ENCODE data around the gene APOBEC4. TPM values are rescaled to one million over a fixed set of nuclear protein-coding genes. Genes with fewer than 3 reads are reported as not detected.
"Not testable (repeated sequence)": the region's sequence is repeated elsewhere in the genome, so short reads cannot be mapped to it uniquely, and the experiment has no call there.

Gene APOBEC4, protein sequence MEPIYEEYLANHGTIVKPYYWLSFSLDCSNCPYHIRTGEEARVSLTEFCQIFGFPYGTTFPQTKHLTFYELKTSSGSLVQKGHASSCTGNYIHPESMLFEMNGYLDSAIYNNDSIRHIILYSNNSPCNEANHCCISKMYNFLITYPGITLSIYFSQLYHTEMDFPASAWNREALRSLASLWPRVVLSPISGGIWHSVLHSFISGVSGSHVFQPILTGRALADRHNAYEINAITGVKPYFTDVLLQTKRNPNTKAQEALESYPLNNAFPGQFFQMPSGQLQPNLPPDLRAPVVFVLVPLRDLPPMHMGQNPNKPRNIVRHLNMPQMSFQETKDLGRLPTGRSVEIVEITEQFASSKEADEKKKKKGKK
- polyA plus RNA-seq (ENCODE audit: insufficient read length) = not detected

DNA sequence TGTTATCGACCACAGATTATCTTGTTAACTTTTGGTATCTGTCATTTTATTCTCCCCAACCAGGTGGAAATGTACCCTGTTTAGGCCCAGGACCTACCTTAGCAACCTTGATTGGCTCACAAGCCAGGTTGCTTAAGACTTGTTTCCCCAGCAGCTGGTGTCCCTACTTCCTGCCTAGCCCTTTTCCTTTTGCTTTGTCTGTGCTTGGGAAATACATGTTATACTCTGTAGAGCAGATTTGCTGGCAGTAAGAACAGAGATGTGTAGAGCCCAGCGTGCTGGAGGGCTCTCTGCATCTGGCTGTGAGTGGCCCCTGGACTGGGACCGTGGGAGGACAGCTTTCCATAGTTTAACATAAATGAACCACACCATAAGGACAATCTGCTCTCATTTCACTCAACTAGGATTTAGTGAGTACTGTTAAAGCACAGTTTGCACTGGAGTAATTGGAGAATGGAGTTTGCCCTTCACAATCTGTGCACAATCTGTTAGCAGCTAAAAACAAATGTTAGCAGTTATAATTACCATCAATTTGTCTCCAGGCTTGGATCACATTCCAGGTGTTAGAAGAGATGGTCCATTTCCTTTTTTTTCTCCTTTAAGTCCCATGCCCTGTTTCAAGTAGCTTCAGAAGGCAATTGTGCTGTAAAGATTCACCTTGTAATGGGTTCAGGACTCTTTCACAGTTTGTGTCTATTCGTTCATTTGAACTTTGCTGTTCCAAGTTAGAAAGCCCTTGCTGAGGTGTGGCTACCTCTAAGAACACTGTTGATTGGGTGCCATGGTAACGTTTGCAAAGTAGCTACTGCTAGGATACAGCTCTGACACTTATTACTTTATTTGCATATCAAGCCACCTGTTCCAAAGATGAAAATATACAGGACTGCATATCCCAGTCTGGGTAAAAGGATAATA is at the start of gene APOBEC4:
Gene APOBEC4, minus strand, starts transcription at position 770 of the 915 bp plus-strand sequence. CDS start 4,535 bp downstream, outside the sequence.
- no peak for DNase-seq (ENCODE audit: low read depth)

- no peak for DNase-seq (ENCODE audit: low read depth)
Measured at GRCh38 chr1:183702813-183703198, 49.7 kb upstream of the APOBEC4 start.

- no peak for DNase-seq (ENCODE audit: low read depth)
Measured at GRCh38 chr1:183702087-183702812, 49.1 kb upstream of the APOBEC4 start.

DNA sequence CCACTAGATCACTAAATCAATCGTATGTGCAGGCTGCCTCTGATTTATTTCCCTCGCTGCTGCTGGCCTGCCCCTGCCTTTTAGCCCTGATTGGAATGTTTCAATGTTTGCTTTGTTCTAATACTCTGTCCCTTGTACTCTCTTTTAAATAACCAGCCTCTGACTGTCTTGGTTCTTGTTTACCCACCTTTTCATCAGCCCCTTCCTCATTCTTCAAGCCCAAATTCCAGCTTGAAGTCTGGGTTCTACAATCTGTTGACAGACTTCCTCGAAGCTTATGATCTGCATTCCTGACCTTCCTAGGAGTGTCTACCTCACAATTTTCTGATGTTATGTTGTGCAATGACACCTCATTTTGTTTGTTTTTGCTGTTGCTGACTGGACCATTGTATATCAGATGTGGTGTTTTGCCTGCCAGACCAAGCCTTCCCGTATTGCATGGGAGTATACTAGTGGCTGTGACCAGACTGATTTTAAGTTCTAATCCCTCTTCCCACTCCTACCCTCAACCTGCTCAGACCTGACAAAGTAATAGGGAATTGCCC is 46.6 kb upstream of the APOBEC4 start:
- no peak for DNase-seq (ENCODE audit: low read depth)

- no peak for DNase-seq (ENCODE audit: low read depth)
Measured at GRCh38 chr1:183697814-183698590, 44.9 kb upstream of the APOBEC4 start.

GRCh38 chr1:183696981-183697380 is 43.9 kb upstream of the APOBEC4 start:
- DNase-seq (ENCODE audit: low read depth) = no peak

GRCh38 chr1:183694755-183695154 is 41.6 kb upstream of the APOBEC4 start:
- no peak for DNase-seq (ENCODE audit: low read depth)

DNA sequence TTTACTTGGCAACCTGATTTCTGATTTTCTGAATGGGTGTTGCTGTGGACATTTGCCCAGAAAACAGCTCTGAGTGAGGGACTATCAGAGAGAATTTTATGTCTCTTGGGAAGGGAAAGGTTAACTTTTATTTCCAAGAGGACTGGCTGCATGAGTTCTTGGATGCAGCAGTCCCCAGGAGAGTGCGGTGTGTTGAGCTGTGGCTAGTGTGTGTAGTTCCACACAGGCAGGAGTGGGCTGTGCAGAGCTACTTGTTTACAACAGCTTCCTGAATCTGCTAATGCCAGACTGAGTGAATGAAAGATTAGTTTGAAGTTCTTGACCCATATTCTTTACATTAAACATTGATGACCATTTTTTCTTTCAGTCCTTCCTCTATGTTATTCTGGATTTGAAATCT is 41.0 kb upstream of the APOBEC4 start:
- no peak for DNase-seq (ENCODE audit: low read depth)

DNA sequence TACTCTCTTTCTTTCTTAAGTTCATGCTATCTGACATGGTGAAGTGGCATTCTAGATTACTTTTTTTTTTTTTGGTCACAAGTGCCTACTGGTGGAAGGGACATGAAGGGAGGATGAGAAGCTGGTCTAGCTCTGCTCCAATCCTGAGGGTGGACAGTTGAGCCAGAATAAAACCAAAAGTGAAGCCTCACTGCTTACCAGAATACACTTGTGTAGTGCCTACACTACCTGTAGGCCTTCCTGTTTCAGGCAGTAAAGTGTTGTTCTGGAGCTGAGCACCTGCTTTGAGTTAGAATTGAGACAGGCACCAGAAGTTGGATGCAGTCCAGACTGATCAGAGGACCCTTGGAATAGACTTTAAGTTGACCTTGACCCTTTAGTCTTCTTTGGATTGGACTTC is 40.4 kb upstream of the APOBEC4 start:
- DNase-seq (ENCODE audit: low read depth) = no peak

DNA sequence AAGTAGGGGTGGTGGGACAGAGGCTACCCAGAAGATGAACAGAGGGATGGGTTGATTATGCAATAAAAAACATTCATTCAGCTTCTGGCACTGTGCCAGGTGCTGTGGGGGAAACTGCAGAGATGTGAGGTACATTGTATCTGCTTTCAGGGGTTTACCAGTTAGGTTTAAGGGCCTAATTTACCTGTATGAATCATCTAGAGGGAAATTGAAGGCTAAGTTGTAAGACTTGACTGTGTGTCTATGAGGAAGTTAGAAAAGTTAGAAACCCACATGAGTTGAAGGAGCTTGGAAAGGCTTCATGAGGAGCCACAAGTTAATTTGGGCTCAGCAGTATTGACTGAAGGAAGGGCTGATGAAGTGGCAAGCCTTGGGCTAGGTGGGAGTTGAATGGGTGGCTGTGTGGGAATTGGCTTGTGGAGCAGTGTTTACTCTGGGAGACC is 36.7 kb upstream of the APOBEC4 start:
- no peak for DNase-seq (ENCODE audit: low read depth)

DNA sequence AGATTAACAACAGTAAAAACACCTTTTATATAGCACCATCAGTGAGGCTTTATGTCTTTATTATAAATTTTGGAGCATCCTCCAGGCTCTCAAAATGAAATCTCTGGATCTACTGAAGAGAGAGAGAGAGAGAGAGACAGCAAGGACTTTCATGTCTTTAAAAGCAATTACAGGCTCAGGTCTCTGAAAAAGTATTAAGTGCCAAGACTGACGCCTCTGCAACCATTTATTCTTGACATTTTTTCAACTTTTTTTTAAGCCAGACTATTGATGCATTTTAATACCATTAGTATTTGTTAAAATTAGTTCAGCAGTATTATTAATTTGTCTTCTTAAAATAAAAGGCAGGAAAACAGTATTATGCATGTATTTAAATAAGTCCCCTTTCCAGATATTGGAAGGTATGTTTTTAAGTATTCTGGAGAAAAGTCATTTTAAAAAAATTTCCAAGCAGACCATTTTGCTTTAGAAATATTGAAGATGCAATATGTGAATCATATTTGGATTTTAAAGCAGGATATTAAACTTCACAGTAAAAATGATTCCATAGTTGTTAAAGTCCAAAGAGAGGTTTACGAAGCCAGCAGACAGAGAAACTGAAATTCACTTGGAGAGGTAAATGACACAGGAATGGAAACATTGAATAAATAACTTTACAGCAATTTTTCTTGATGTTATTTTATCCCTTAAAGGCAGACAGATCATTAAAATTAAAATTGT is 35.4 kb upstream of the APOBEC4 start:
- no peak for DNase-seq (ENCODE audit: low read depth)

DNA sequence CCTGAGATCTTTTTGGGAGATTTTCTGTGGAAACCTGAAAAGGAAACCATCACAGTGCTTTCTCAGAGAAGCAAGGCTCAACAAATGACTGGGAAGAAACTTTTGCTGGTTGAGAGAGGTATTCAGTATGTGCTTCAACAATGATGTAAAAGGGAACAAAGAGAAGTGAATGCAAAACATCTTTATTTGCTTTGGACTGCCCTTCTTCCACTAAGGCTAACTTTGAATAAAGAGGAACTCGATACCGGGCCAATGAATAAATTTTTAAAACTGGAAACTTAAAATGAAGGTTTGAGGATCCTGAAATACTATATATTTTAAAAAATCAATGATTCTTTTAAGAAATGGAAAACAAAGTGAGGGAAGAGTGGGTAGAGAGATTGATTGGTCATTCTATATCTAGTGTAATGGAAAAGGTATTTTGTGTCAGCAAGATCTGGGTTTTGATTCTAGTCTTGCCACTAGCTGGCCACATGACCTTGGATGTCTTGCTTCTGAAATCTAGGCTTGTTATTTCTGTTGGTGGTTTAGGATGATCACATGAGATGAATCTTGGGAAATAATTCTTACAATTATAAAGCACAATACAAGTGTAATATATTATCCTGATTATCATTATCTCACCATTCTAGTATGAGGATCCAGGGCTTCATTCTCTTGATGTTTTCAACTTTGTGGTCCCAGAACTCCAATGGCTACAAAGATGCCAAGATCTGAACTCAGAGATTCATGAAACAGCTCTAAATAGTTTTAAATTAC is 34.6 kb upstream of the APOBEC4 start:
- no peak for DNase-seq (ENCODE audit: low read depth)

DNA sequence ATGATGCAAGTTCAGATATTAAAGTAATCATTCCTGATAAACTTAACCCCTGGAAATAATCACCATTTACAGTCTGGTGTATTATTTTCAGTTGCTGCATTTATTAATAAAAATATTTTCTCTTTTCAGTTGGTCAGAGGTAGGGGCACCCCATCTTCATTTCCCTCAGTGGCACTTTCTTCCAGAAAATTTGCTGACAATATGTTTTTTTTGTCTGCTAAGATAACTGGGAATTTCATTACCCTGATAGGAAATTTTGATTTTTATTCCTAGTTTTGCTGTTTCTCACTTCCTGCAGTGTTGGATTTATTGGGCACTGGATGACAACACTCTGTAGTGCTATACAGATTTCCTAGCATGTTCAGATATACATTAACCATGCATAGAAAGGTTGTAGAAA is 33.1 kb upstream of the APOBEC4 start:
- no peak for DNase-seq (ENCODE audit: low read depth)

GRCh38 chr1:183685112-183685713 is 32.1 kb upstream of the APOBEC4 start:
- DNase-seq (ENCODE audit: low read depth) = no peak

DNA sequence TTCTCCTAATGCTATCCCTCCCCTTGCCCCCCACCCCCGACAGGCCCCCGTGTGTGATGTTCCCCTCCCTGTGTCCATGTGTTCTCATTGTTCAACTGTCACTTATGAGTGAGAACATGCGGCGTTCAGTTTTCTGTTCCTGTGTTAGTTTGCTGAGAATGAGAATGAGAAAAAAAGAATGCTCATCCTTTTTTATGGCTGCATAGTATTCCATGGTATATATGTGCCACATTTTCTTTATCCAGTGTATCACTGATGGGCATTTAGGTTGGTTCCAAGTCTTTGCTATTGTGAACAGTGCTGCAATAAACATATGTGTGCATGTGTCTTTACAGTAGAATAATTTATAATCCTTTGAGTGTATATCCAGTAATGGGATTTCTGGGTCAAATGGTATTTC is 26.2 kb upstream of the APOBEC4 start:
- DNase-seq (ENCODE audit: low read depth) = not testable (repeated sequence)

GRCh38 chr1:183678819-183679218 is 25.7 kb upstream of the APOBEC4 start:
- no peak for DNase-seq (ENCODE audit: low read depth)

DNA sequence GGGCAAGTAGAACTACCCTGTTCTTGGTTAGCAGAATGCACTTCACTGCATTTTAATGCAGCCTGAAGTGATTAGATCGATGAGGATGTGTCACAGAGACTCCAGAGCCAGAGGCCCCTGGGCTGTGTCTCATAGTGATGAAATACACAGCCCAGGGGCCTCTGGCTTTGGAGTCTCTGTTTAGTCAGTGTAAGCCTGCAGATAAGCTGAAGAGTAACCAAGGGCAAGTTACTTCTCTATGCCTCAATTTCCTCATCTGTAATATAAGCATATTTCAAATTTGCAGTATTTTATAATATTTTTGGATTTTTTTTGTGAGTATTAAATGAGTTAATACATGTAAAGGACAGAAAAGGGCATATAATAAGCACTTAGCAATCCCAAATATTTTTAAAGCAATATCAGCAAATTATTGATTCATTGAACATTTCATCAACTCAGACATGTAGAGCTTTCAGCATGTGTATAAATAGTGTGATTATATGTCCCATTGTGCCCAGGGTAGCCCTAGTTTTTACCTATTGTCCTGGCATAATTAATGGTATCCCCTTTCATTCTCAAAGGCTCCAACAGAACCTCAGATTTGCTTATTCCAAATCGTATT is 23.6 kb upstream of the APOBEC4 start:
- DNase-seq (ENCODE audit: low read depth) = no peak

- no peak for DNase-seq (ENCODE audit: low read depth)
Measured at GRCh38 chr1:183675883-183676585, 22.9 kb upstream of the APOBEC4 start.
